DND-41 (cell line): ENCODE measurements around the gene AGAP1.

Experiments
- ATAC-seq: fragments of 200-7000 bp; cut with Tn5 transposase; 3 replicates; pipeline ENCODE4 v1.9.1; 2021; ENCODE audit warnings: low read depth; ENCODE audit not compliant: insufficient read depth
- DNase-seq: peaks from one replicate; pipeline ENCODE4 v3.0.0-alpha.2; 2020
- H2AFZ ChIP-seq: 2 replicates; pipeline ENCODE4 v1.6.0; 2012; ENCODE audit warnings: low read depth, low read length
- H3K27ac ChIP-seq: 2 replicates; pipeline ENCODE4 v1.5.1; 2012; ENCODE audit warnings: low read length, inconsistent platforms
- H3K27me3 ChIP-seq: fragments of 200-600 bp; sonication (generic); 2 replicates; pipeline ENCODE4 v1.6.0; 2012; ENCODE audit warnings: low read length, mild to moderate bottlenecking, inconsistent platforms; ENCODE audit not compliant: insufficient read depth, poor library complexity
- H3K36me3 ChIP-seq: 2 replicates; pipeline ENCODE4 v1.5.1; 2012; ENCODE audit warnings: low read length, inconsistent platforms; ENCODE audit not compliant: insufficient read depth
- H3K4me1 ChIP-seq: 2 replicates; pipeline ENCODE4 v1.5.1; 2012; ENCODE audit warnings: mild to moderate bottlenecking, low read length; ENCODE audit not compliant: insufficient read depth
- H3K4me2 ChIP-seq: 2 replicates; pipeline ENCODE4 v1.6.0; 2012; ENCODE audit warnings: mild to moderate bottlenecking, moderate library complexity, low read length, inconsistent platforms; ENCODE audit not compliant: insufficient read depth
- H3K4me3 ChIP-seq, 2 experiments: fragments of 200-600 bp in 1 of 2; shearing (Covaris generic) in 1 of 2; 2 replicates each; pipeline ENCODE4 v1.5.1; 2012 to 2016; ENCODE audit warnings: inconsistent platforms in 2 of 2, low read length in 2 of 2, mild to moderate bottlenecking in 2 of 2, low read depth in 1 of 2, moderate library complexity in 1 of 2
- H3K79me2 ChIP-seq: 2 replicates; pipeline ENCODE4 v1.6.0; 2012; ENCODE audit warnings: low read length, inconsistent platforms; ENCODE audit not compliant: insufficient read depth
- H3K9ac ChIP-seq: 2 replicates; pipeline ENCODE4 v1.6.0; 2012; ENCODE audit warnings: low read depth, mild to moderate bottlenecking, inconsistent platforms, low read length, moderate library complexity
- H3K9me3 ChIP-seq: 2 replicates; pipeline ENCODE4 v1.5.1; 2012; ENCODE audit warnings: low read length, moderate library complexity, mild to moderate bottlenecking, inconsistent platforms; ENCODE audit not compliant: insufficient read depth, severe bottlenecking
- H4K20me1 ChIP-seq: 2 replicates; pipeline ENCODE4 v1.6.0; 2012; ENCODE audit warnings: low read length; ENCODE audit not compliant: insufficient read depth
- EZH2 ChIP-seq: IDR thresholded peaks from 3 replicates; pipeline ENCODE4 v1.6.1; 2012; ENCODE audit warnings: borderline replicate concordance, low read depth, mild to moderate bottlenecking, moderate library complexity, low read length, inconsistent platforms; ENCODE audit not compliant: severe bottlenecking
- TF ChIP-seq, protein P1 (sequence below): IDR thresholded peaks from 2 replicates; pipeline ENCODE4 v1.5.1; 2012; ENCODE audit warnings: borderline replicate concordance, low read length, moderate library complexity, mild to moderate bottlenecking; ENCODE audit not compliant: poor library complexity, severe bottlenecking; ENCODE audit errors: extremely low read depth

Gene AGAP1

DNA sequence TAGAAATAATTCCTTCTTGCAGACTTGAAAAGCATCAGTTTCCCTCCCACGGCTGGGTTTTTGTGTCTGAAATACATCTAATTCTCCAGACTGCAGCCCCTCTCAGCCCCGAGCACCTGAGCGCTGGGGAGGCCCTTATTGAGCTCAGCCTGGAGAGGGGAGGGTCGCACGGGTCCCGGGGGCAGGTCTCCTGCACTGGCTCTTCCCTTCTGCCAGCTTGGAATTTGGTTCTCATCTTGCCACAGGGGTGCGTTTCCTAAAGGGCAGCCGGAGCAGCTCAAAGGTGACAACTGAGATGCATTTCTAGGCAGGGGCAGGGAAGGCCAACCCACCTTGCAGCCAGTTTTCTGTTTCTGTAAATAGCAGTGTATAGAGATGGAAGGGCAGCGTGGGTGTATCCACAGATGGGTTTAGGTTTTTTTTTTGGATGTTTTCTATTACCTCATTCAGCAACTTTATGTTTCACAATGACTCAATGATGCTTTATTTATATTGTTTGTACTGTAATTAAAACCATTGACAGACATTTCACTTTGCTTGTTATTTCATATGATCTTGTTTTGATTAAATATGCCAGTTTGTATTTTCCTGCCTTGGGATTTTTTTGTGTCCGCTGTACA lies 637.3 kb downstream of the AGAP1 start:
- H3K79me2 ChIP-seq: no peaks in the 10 kb centered on the region
- H3K4me1 ChIP-seq: no peaks in the 10 kb centered on the region
- H3K27me3 ChIP-seq: no peaks in the 10 kb centered on the region
- H4K20me1 ChIP-seq: no peaks in the 10 kb centered on the region
- no peak overlapping the region for H3K27ac ChIP-seq
- no peak overlapping the region for H3K9ac ChIP-seq
- H3K4me3 ChIP-seq: no peak overlapping the region
- DNase-seq (no peak), ATAC-seq (no peak)
- H3K4me2 ChIP-seq: no peak overlapping the region
- TF ChIP-seq, protein P1, sequence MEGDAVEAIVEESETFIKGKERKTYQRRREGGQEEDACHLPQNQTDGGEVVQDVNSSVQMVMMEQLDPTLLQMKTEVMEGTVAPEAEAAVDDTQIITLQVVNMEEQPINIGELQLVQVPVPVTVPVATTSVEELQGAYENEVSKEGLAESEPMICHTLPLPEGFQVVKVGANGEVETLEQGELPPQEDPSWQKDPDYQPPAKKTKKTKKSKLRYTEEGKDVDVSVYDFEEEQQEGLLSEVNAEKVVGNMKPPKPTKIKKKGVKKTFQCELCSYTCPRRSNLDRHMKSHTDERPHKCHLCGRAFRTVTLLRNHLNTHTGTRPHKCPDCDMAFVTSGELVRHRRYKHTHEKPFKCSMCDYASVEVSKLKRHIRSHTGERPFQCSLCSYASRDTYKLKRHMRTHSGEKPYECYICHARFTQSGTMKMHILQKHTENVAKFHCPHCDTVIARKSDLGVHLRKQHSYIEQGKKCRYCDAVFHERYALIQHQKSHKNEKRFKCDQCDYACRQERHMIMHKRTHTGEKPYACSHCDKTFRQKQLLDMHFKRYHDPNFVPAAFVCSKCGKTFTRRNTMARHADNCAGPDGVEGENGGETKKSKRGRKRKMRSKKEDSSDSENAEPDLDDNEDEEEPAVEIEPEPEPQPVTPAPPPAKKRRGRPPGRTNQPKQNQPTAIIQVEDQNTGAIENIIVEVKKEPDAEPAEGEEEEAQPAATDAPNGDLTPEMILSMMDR: no peak
- no peak for TF ChIP-seq EZH2
- no peaks in the 10 kb centered on the region for H3K9me3 ChIP-seq
- H2AFZ ChIP-seq: no peak overlapping the region
- H3K36me3 ChIP-seq: peaks cover 1% of the 10 kb centered on the region; the same call in 1 of the 2 replicates

DNA sequence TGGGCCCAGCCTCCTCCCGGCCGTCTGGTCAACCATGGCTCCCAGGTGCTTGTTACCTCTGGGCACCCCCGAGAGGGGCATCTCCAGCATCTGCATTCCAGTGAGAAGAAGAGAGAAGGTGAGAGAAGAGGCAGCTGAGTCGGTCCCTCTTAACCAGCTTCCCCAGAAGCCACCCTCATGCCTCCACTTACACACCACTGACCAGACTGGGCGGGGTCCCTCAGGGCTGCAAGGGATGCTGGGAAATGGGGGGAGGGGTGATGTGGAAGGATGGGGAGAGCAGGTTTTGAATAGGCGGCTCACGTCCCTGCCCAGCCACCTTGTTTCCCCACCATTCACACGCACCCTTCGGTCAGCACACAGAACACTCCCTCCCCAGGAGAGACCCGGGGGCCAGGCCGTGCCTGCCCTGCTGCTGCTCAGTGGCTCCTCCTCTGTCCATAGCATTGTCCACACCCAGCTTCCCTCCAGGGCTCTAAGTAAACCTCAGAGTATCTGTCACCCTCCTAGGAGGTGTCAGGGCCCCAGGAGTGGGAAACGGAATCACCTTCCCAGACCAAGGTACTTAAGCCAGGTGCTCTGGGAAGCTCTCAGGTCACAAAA lies 639.7 kb downstream of the AGAP1 start:
- no peak overlapping the region for H3K4me2 ChIP-seq
- DNase-seq (no peak), ATAC-seq (no peak)
- H3K4me3 ChIP-seq: no peak overlapping the region
- H3K27me3 ChIP-seq: no peaks in the 10 kb centered on the region
- H3K27ac ChIP-seq: no peak overlapping the region
- H2AFZ ChIP-seq: no peak overlapping the region
- H3K9me3 ChIP-seq: no peaks in the 10 kb centered on the region
- no peaks in the 10 kb centered on the region for H3K4me1 ChIP-seq
- H3K79me2 ChIP-seq: no peaks in the 10 kb centered on the region
- TF ChIP-seq EZH2: no peak
- TF ChIP-seq, protein P1: no peak
- no peaks in the 10 kb centered on the region for H3K36me3 ChIP-seq
- no peaks in the 10 kb centered on the region for H4K20me1 ChIP-seq
- no peak overlapping the region for H3K9ac ChIP-seq

DNA sequence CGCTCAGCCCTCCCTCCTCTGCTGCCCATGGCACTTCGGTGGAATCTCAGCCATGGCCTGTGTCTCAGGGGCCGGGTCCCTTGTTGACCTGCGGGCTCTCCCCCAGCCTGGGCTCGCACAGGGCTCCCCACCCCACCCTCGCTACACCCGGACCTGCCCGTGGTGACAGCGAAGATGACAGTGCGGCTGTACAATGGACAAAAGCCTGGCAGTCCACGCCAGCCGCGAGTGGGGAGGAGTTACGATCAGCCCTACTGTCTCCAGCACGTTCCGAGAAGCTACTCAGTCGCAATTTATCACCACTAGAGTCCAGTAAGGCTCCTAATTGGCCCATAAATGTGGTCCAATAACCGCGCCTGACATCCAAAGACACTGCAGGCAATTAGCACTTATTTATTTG lies 642.7 kb downstream of the AGAP1 start:
- DNase-seq: no peak
- Histone ChIP-seq H2AFZ (no peak overlapping the region), H3K9ac (no peak overlapping the region), H3K4me1 (no peaks in the 10 kb centered on the region), H3K9me3 (no peaks in the 10 kb centered on the region), H3K27me3 (no peaks in the 10 kb centered on the region), H3K4me2 (no peak overlapping the region), H3K79me2 (no peaks in the 10 kb centered on the region), H3K36me3 (no peaks in the 10 kb centered on the region), H3K4me3 (no peak overlapping the region), H4K20me1 (no peaks in the 10 kb centered on the region), H3K27ac (no peak overlapping the region)
- no peak for ATAC-seq
- no peak for TF ChIP-seq EZH2
- TF ChIP-seq, protein P1: no peak
